Choroid plexus epithelial cell (primary cell): ENCODE data around the gene SHB.
A peak's percentile ranks its signal among the peaks of the same experiment; 100 is the strongest.

ENCODE experiments used
- DNase-seq: peaks from one replicate; pipeline ENCODE4 v3.0.0-alpha.2; 2010; ENCODE audit warnings: low read depth
- H3K4me3 ChIP-seq: 2 replicates; pipeline ENCODE4 v1.5.1; 2011; ENCODE audit warnings: low read depth, mild to moderate bottlenecking, control low read depth, low read length, moderate library complexity
- CTCF ChIP-seq: conservative IDR thresholded peaks from 2 replicates; pipeline ENCODE4 v1.5.1; 2011; ENCODE audit warnings: low read depth, mild to moderate bottlenecking, control low read depth, inconsistent platforms, low read length, moderate library complexity

SHB gene

DNA sequence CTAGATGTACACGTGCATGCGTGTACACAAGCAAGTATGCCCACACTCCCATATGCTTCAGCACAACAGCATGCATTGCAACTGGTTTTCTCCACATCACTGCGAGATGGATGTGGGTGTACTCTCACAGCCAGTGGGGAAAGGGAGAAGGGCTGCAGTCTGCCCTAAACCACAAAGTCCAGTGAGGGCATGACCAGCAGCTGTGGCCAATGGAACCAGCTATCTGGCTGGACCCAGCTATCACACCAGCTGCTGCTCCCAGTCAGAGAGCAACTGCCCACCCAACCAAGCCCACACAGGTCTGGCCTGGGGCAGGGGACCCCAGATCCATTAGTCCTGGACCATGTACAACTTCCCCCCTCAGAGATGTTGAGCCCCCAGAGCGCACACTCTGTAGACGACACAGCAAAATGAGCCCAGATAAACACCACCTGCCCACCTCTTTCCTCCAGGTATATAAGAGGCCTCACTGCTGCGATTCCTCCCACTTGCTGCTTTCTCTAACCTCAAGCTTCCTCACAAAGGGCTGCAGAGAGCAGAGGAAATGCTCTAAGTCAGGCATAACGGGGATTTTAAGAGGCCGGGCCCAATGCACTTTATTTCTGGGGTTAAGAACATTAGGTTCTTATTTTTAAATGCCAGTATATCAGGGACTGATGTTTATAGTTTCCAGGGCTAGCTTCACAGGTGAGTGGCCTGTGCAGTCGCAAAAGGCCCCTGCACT, 39.0 kb downstream of the SHB start:
- no peak for TF ChIP-seq CTCF
- H3K4me3 ChIP-seq = no peak overlapping the region
- no peak for DNase-seq

DNA sequence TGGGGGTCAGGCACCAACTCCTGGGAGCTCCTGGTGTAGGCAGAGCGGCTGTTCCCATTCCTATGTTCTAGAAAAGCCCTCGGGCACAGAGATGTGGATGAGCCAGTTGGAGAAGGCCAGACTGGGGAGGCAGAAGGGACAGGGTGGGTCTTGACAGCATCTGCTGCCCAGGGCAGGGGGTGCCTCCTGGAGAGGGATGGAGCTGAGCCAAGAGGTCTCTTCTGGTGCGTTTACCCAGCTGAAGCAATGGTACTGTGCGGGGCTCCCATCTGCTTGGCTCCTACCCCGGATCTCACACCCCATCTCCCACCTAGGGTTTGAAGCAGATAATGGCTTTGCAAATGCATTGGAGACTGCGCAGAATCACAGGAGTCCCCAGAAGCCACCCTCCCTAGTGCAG, 41.3 kb downstream of the SHB start:
- DNase-seq = no peak
- TF ChIP-seq CTCF = no peak
- no peak overlapping the region for H3K4me3 ChIP-seq

- DNase-seq = no peak
- TF ChIP-seq CTCF = no peak
- no peak overlapping the region for H3K4me3 ChIP-seq
Measured at GRCh38 chr9:38026840-38027527, 42.0 kb downstream of the SHB start.

DNA sequence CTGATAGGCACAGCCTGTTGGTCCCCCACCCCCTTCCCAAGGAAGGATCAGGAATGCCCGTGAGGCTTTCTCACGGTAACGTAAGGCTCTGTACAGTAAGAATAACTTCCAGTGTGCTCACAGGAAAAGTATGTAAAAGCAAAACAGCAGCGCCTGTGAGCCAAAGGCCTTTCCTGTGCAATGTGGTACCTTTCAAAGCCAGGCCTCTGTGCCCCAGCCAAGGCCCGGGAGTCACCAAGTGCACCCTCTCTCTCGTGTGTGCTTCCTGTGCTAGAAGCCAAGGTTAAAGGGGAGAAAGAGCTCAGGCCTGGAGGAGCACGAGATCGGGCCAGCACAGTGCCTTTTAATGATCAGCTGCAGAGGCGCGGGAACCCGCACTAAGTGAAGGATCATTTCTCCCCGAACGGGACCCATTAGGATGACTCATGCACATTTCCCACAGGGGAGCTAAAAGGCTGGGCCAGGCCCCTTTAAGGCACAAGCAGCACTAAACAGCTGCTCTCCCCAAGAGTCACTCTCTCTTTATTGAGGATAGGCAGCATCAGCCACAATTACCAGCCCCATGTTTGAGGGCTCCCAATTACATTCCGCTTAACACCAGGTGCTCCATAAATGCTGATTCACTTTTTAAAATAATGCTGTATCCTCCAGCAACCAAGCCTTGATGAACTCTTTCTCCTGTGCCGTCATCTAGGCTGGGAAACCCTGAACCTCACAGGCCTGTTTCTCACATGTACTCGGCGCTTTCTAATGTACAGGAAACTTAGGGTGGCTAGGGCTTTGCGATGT, 42.8 kb downstream of the SHB start:
- peak; percentile 96 for DNase-seq
- no peak overlapping the region for H3K4me3 ChIP-seq
- no peak for TF ChIP-seq CTCF

- no peak overlapping the region for H3K4me3 ChIP-seq
- peak; percentile 20 for TF ChIP-seq CTCF
- DNase-seq = no peak
Measured at GRCh38 chr9:38025166-38025565, 43.9 kb downstream of the SHB start.

GRCh38 chr9:38024036-38024681, 44.9 kb downstream of the SHB start:
- DNase-seq = peak; percentile 82
- no peak for TF ChIP-seq CTCF
- H3K4me3 ChIP-seq = no peak overlapping the region
